Body of pancreas (tissue), 4 donors: ENCODE measurements around the gene PCSK2. TPM values are rescaled to one million over a fixed set of nuclear protein-coding genes. Genes with fewer than 3 reads are reported as not detected.

Source experiments
- ATAC-seq: fragments of 150-250 bp; one replicate; pipeline ENCODE4 v1.9.1; 2016
- DNase-seq, 4 donors: peaks; one replicate each; pipeline ENCODE4 v3.0.0-alpha.2; 2019
- H3K27ac ChIP-seq, 4 donors: fragments of 200-600 bp; sonication (generic); 1 replicate in 3 of 4; 2 replicates in 1 of 4; pipeline versions ENCODE4 v1.5.1 to v1.6.1; 2016 to 2019; ENCODE audit warnings: mild to moderate bottlenecking in 1 of 4, mixed read lengths in 1 of 4, moderate library complexity in 1 of 4
- H3K27me3 ChIP-seq, 2 donors: fragments of 200-600 bp; sonication (generic); one replicate each; pipeline ENCODE4 v1.6.0; 2016; ENCODE audit warnings: mild to moderate bottlenecking in 1 of 2
- H3K36me3 ChIP-seq, 2 donors: fragments of 200-600 bp; sonication (generic); replicated peaks in 1 of 2; 2 replicates each; pipeline ENCODE4 v1.5.1; 2016; ENCODE audit warnings: low read depth in 2 of 2; ENCODE audit not compliant: insufficient read depth in 1 of 2
- H3K4me1 ChIP-seq: fragments of 200-600 bp; sonication (generic); one replicate; pipeline ENCODE4 v1.6.0; 2016
- H3K4me3 ChIP-seq, 2 donors: fragments of 200-600 bp; sonication (generic); 1 replicate in 1 of 2; 2 replicates in 1 of 2; pipeline ENCODE4 v1.5.1; 2016 to 2019
- H3K9me3 ChIP-seq, 3 donors: fragments of 200-600 bp; sonication (generic); 1 replicate in 2 of 3; 2 replicates in 1 of 3; pipeline ENCODE4 v1.5.1; 2016
- POLR2A ChIP-seq, 3 donors: fragments of 450-650 bp; IDR thresholded peaks; one replicate each; pipeline ENCODE4 v1.6.1; 2016; ENCODE audit warnings: antibody characterized with exemption in 3 of 3, mild to moderate bottlenecking in 2 of 3
- WGBS, 2 donors: methylation state at CpG; one replicate each; pipeline ENCODE4 v1.1.5; 2017; 5-methylcytosine and 5-hydroxymethylcytosine counted together
- intact Hi-C: fragments of 100-400 bp; cut with DNase I; formaldehyde crosslinking; loops from one replicate; pipeline ENCODE4 v1.15.1; 2023
- total RNA-seq, 2 donors: library from RNA; depleted of rRNA; stranded (reverse); fragments of >200 nt; gene quantifications; one replicate each; pipeline ENCODE4 v1.1.0, GENCODE V29; 2016
- TF ChIP-seq, protein P1 (sequence below), 7 experiments: fragments of 450-650 bp in 4 of 7; fragments of 200-600 bp in 3 of 7; sonication (generic) in 3 of 7; IDR thresholded peaks; one replicate each; pipeline ENCODE4 v1.5.1; 2016 to 2019; ENCODE audit warnings: antibody characterized with exemption in 7 of 7

The PCSK2 gene
- total RNA-seq, 2 donors from 2014 or later, result 3.3 to 7.0 TPM

- no peak for TF ChIP-seq POLR2A (IDR thresholded peaks at IDR 0.05)
- TF ChIP-seq, protein P1, sequence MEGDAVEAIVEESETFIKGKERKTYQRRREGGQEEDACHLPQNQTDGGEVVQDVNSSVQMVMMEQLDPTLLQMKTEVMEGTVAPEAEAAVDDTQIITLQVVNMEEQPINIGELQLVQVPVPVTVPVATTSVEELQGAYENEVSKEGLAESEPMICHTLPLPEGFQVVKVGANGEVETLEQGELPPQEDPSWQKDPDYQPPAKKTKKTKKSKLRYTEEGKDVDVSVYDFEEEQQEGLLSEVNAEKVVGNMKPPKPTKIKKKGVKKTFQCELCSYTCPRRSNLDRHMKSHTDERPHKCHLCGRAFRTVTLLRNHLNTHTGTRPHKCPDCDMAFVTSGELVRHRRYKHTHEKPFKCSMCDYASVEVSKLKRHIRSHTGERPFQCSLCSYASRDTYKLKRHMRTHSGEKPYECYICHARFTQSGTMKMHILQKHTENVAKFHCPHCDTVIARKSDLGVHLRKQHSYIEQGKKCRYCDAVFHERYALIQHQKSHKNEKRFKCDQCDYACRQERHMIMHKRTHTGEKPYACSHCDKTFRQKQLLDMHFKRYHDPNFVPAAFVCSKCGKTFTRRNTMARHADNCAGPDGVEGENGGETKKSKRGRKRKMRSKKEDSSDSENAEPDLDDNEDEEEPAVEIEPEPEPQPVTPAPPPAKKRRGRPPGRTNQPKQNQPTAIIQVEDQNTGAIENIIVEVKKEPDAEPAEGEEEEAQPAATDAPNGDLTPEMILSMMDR (IDR thresholded peaks at IDR 0.05), result no peak
- WGBS, 2 donors, result 90 to 95% methylated on average over 2 of the region's 2 CpGs
- ATAC-seq, result no peak
- Histone ChIP-seq H3K9me3 (no peaks in the 10 kb centered on the region), H3K27me3 (no peaks in the 10 kb centered on the region), H3K27ac (no peak overlapping the region), H3K4me3 (no peak overlapping the region), H3K4me1 (no peaks in the 10 kb centered on the region), H3K36me3 (no peaks in the 10 kb centered on the region)
- no peak for DNase-seq
- intact Hi-C loops, result no loop called here
Observed at GRCh38 chr20:17448071-17448470, 221.2 kb downstream of the PCSK2 start.

GRCh38 chr20:17449031-17449430, 222.2 kb downstream of the PCSK2 start:
- Histone ChIP-seq H3K27ac (no peak overlapping the region), H3K27me3 (no peaks in the 10 kb centered on the region), H3K4me1 (no peaks in the 10 kb centered on the region), H3K4me3 (no peak overlapping the region), H3K36me3 (no peaks in the 10 kb centered on the region), H3K9me3 (no peaks in the 10 kb centered on the region)
- ATAC-seq (no peak), DNase-seq (no peak)
- 78 to 88% methylated on average over 2 of the region's 2 CpGs for WGBS, 2 donors
- intact Hi-C loops, result no loop called here
- TF ChIP-seq, protein P1 (IDR thresholded peaks at IDR 0.05), result no peak

GRCh38 chr20:17452441-17452840, 225.6 kb downstream of the PCSK2 start:
- intact Hi-C loops, result no loop called here
- 53 to 60% methylated on average over 3 of the region's 3 CpGs for WGBS, 2 donors
- DNase-seq, result no peak
- Histone ChIP-seq H3K4me1 (no peaks in the 10 kb centered on the region), H3K27ac (no peak overlapping the region), H3K36me3 (no peaks in the 10 kb centered on the region), H3K4me3 (no peak overlapping the region), H3K27me3 (no peaks in the 10 kb centered on the region), H3K9me3 (no peaks in the 10 kb centered on the region)
- ATAC-seq, result no peak
- TF ChIP-seq POLR2A (IDR thresholded peaks at IDR 0.05), result no peak
- TF ChIP-seq, protein P1 (IDR thresholded peaks at IDR 0.05), result no peak

- 81 to 84% methylated on average over 18 to 22 of the region's 22 CpGs for WGBS, 2 donors
- intact Hi-C loops, result no loop called here
- no peak for ATAC-seq
Observed at GRCh38 chr20:17453592-17453991, 226.8 kb downstream of the PCSK2 start.

DNA sequence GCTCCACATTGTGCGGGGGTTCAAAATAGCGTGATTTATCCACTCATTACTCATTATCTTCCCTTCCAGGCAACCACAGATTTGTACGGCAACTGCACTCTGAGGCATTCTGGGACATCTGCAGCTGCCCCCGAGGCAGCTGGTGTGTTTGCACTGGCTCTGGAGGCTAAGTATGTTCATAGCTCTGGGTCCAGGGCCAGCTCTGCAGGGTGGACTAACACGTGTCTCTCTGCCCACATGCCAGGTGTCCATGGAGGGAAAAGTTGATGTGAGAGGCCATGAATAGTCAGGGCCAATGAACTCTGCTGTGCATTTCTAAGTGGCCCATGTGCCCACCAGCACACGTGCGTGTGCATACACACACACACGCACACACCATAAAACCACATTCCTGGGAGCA, 229.4 kb downstream of the PCSK2 start:
- DNase-seq (no peak), ATAC-seq (no peak)
- intact Hi-C loops, result no loop called here
- Histone ChIP-seq H3K4me1 (no peaks in the 10 kb centered on the region), H3K27me3 (no peaks in the 10 kb centered on the region), H3K27ac (no peak overlapping the region), H3K4me3 (no peak overlapping the region), H3K9me3 (no peaks in the 10 kb centered on the region), H3K36me3 (no peaks in the 10 kb centered on the region)
- WGBS, 2 donors, result 58 to 62% methylated on average over 8 of the region's 8 CpGs
- TF ChIP-seq, protein P1 (IDR thresholded peaks at IDR 0.05), result no peak
- TF ChIP-seq POLR2A (IDR thresholded peaks at IDR 0.05), result no peak

More at GRCh38 chr20:17453592-17453991, 226.8 kb downstream of the PCSK2 start:
- no peaks in the 10 kb centered on the region for H3K27me3 ChIP-seq
- no peak overlapping the region for H3K4me3 ChIP-seq
- no peak for DNase-seq
- no peaks in the 10 kb centered on the region for H3K36me3 ChIP-seq
- H3K9me3 ChIP-seq, result no peaks in the 10 kb centered on the region
- TF ChIP-seq, protein P1 (IDR thresholded peaks at IDR 0.05), result no peak
- TF ChIP-seq POLR2A (IDR thresholded peaks at IDR 0.05), result no peak
- H3K27ac ChIP-seq, result no peak overlapping the region
- no peaks in the 10 kb centered on the region for H3K4me1 ChIP-seq
